Coronary artery (tissue), 2 donors: ENCODE results near the gene SMIM12.
"Not testable (repeated sequence)": the region's sequence is repeated elsewhere in the genome, so short reads cannot be mapped to it uniquely, and the experiment has no call there.

Experiments used
- DNase-seq: peaks from one replicate; pipeline ENCODE4 v3.0.0-alpha.2; 2017; ENCODE audit warnings: low spot score
- H3K27ac ChIP-seq, 2 donors: fragments of 200-600 bp; sonication (generic); one replicate each; pipeline ENCODE4 v1.5.1; 2016 to 2019
- H3K4me3 ChIP-seq: fragments of 200-600 bp; sonication (generic); 2 replicates; pipeline ENCODE4 v1.5.1; 2016; ENCODE audit warnings: mild to moderate bottlenecking, moderate library complexity
- CTCF ChIP-seq: fragments of 200-600 bp; sonication (generic); IDR thresholded peaks from one replicate; pipeline ENCODE4 v1.5.1; 2019; ENCODE audit warnings: antibody characterized with exemption

SMIM12 gene

GRCh38 chr1:34825455-34826091 lies 34.0 kb downstream of the SMIM12 start:
- TF ChIP-seq CTCF, result no peak
- Histone ChIP-seq H3K27ac (peak overlapping the region; percentile 74 to 85), H3K4me3 (no peak overlapping the region)
- DNase-seq, result no peak

- no peak for TF ChIP-seq CTCF
- DNase-seq, result no peak
- Histone ChIP-seq H3K27ac (peak overlapping the region; percentile 74 to 85), H3K4me3 (no peak overlapping the region)
Measured at GRCh38 chr1:34824817-34825454, 34.6 kb downstream of the SMIM12 start.

- H3K27ac ChIP-seq, result no peak overlapping the region
- H3K4me3 ChIP-seq, result no peak overlapping the region
- no peak for TF ChIP-seq CTCF
- DNase-seq, result no peak
Measured at GRCh38 chr1:34822202-34822601, 37.3 kb downstream of the SMIM12 start.

GRCh38 chr1:34818862-34819261 lies 40.7 kb downstream of the SMIM12 start:
- DNase-seq, H3K27ac ChIP-seq, H3K4me3 ChIP-seq: not testable (repeated sequence)

GRCh38 chr1:34816778-34817177 lies 42.8 kb downstream of the SMIM12 start:
- no peak for DNase-seq
- H3K4me3 ChIP-seq, result no peak overlapping the region
- peak overlapping the region; percentile 10 to 20 for H3K27ac ChIP-seq
- no peak for TF ChIP-seq CTCF

- TF ChIP-seq CTCF, result no peak
- DNase-seq, result no peak
- H3K4me3 ChIP-seq, result no peak overlapping the region
- H3K27ac ChIP-seq, result peak overlapping the region in 1 of 2 donors; percentile 10
Measured at GRCh38 chr1:34816332-34816731, 43.2 kb downstream of the SMIM12 start.

- H3K4me3 ChIP-seq, DNase-seq, H3K27ac ChIP-seq: not testable (repeated sequence)
Measured at GRCh38 chr1:34810781-34811180, 48.8 kb downstream of the SMIM12 start.

GRCh38 chr1:34808051-34808810 lies 51.3 kb downstream of the SMIM12 start:
- no peak for TF ChIP-seq CTCF
- Histone ChIP-seq H3K27ac (no peak overlapping the region), H3K4me3 (no peak overlapping the region)
- DNase-seq, result no peak
